HepG2 (cell line): ENCODE data around the gene JTB. TPM values are rescaled to one million over a fixed set of nuclear protein-coding genes. Genes with fewer than 3 reads are reported as not detected.

ENCODE experiments used
- CAMTA2 ChIP-seq: sonication (generic); formaldehyde crosslinking; IDR thresholded peaks from 2 replicates; pipeline ENCODE4 v1.4.0; 2020; ENCODE audit warnings: mild to moderate bottlenecking, missing genetic modification reagents, borderline replicate concordance
- DDIT3 ChIP-seq: sonication (generic); formaldehyde crosslinking; IDR thresholded peaks from 2 replicates; pipeline ENCODE4 v1.4.0; 2020; ENCODE audit warnings: mild to moderate bottlenecking, missing genetic modification reagents
- DMAP1 ChIP-seq: IDR thresholded peaks from 2 replicates; pipeline ENCODE4 v1.6.1; 2016
- E2F5 ChIP-seq: sonication (generic); formaldehyde crosslinking; conservative IDR thresholded peaks from 2 replicates; pipeline ENCODE4 v1.4.0; 2020; ENCODE audit warnings: missing genetic modification reagents
- HOXA5 ChIP-seq: sonication (generic); formaldehyde crosslinking; IDR thresholded peaks from 2 replicates; pipeline ENCODE4 v1.4.0; 2020; ENCODE audit warnings: missing genetic modification reagents
- MAFG ChIP-seq: sonication (generic); formaldehyde crosslinking; IDR thresholded peaks from 2 replicates; pipeline ENCODE4 v1.5.1; 2020; ENCODE audit warnings: mild to moderate bottlenecking, missing genetic modification reagents
- NCOR1 ChIP-seq: fragments of 200-600 bp; sonication (generic); IDR thresholded peaks from 2 replicates; pipeline ENCODE4 v1.7.0; 2017; ENCODE audit warnings: antibody characterized with exemption, low read length, borderline replicate concordance
- NPAS2 ChIP-seq: sonication (generic); formaldehyde crosslinking; IDR thresholded peaks from 2 replicates; pipeline ENCODE4 v1.8.0; 2022; ENCODE audit warnings: mild to moderate bottlenecking, missing genetic modification reagents, borderline replicate concordance
- PCBP1 ChIP-seq: fragments of 200-400 bp; formaldehyde crosslinking; IDR thresholded peaks from 2 replicates; pipeline ENCODE4 v1.6.1; 2017; ENCODE audit warnings: mild to moderate bottlenecking, low read depth, low read length, borderline replicate concordance
- SMAD3 ChIP-seq: sonication (generic); formaldehyde crosslinking; IDR thresholded peaks from 2 replicates; pipeline ENCODE4 v1.4.0; 2020; ENCODE audit warnings: missing genetic modification reagents
- SP5 ChIP-seq: IDR thresholded peaks from 2 replicates; pipeline ENCODE4 v1.6.1; 2016; ENCODE audit warnings: low read depth, borderline replicate concordance
- SRSF4 ChIP-seq: fragments of 200-400 bp; formaldehyde crosslinking; IDR thresholded peaks from one replicate; pipeline ENCODE4 v1.6.1; 2018; ENCODE audit warnings: mild to moderate bottlenecking, low read depth, low read length, moderate library complexity; ENCODE audit not compliant: poor library complexity, severe bottlenecking
- TOE1 ChIP-seq: sonication (generic); formaldehyde crosslinking; IDR thresholded peaks from 2 replicates; pipeline ENCODE4 v1.4.0; 2020; ENCODE audit warnings: mild to moderate bottlenecking, missing genetic modification reagents
- ZBTB21 ChIP-seq: sonication (generic); formaldehyde crosslinking; IDR thresholded peaks from 2 replicates; pipeline ENCODE4 v1.4.0; 2020; ENCODE audit warnings: missing genetic modification reagents
- ZBTB39 ChIP-seq: sonication (generic); formaldehyde crosslinking; IDR thresholded peaks from 2 replicates; pipeline ENCODE4 v1.5.0; 2020; ENCODE audit warnings: missing genetic modification reagents
- ZC3H4 ChIP-seq: sonication (generic); formaldehyde crosslinking; IDR thresholded peaks from 2 replicates; pipeline ENCODE4 v1.4.0; 2020; ENCODE audit warnings: missing genetic modification reagents, borderline replicate concordance
- ZMYM3 ChIP-seq: sonication (generic); formaldehyde crosslinking; IDR thresholded peaks from 2 replicates; pipeline ENCODE4 v1.5.1; 2020; ENCODE audit warnings: mild to moderate bottlenecking, missing genetic modification reagents
- ZNF234 ChIP-seq: sonication (generic); formaldehyde crosslinking; conservative IDR thresholded peaks from 2 replicates; pipeline ENCODE4 v1.5.1; 2020; ENCODE audit warnings: mild to moderate bottlenecking, missing genetic modification reagents
- ZNF451 ChIP-seq: sonication (generic); formaldehyde crosslinking; IDR thresholded peaks from 2 replicates; pipeline ENCODE4 v1.5.0; 2020; ENCODE audit warnings: mild to moderate bottlenecking, missing genetic modification reagents
- ZNF616 ChIP-seq: sonication (generic); formaldehyde crosslinking; IDR thresholded peaks from 2 replicates; pipeline ENCODE4 v1.5.0; 2020; ENCODE audit warnings: low read depth, mild to moderate bottlenecking, missing genetic modification reagents
- ZNF629 ChIP-seq: sonication (generic); formaldehyde crosslinking; conservative IDR thresholded peaks from 2 replicates; pipeline ENCODE4 v1.5.0; 2020; ENCODE audit warnings: missing genetic modification reagents
- polyA plus RNA-seq, 8 experiments: library from polyadenylated mRNA; depleted of rRNA in 3 of 8; stranded (reverse) in 7 of 8; unstranded in 1 of 8; fragments of >200 nt; fragmentation: Illumina TruSeq in 4 of 8; extraction: Trizol in 4 of 8; gene quantifications; 2 replicates each; pipeline versions ENCODE4 v1.2.1 to v1.2.3, GENCODE V29; 2011 to 2016; ENCODE audit warnings: low read depth in 4 of 8, missing spikeins in 1 of 8, mixed read lengths in 1 of 8; ENCODE audit not compliant: insufficient read depth in 1 of 8
- total RNA-seq, 5 experiments: library from RNA; depleted of rRNA; stranded (reverse); fragments of >200 nt; fragmentation: Illumina TruSeq; extraction: Trizol; gene quantifications; 2 replicates each; pipeline ENCODE4 v1.2.3, GENCODE V29; 2016; ENCODE audit warnings: low read depth in 1 of 5
- TF ChIP-seq, protein P1 (sequence below): sonication (generic); formaldehyde crosslinking; IDR thresholded peaks from 2 replicates; pipeline ENCODE4 v1.5.0; 2020; ENCODE audit warnings: mild to moderate bottlenecking, missing genetic modification reagents
- TF ChIP-seq, protein P2 (sequence below): IDR thresholded peaks from 2 replicates; pipeline ENCODE4 v1.6.1; 2018; ENCODE audit warnings: missing genetic modification reagents

Gene JTB
- total and polyA plus RNA-seq, 2 of the 13 experiments (the other 11 are each of a cell fraction or from before 2014, with no cell fraction given) = 96.7 to 99.2 TPM

DNA sequence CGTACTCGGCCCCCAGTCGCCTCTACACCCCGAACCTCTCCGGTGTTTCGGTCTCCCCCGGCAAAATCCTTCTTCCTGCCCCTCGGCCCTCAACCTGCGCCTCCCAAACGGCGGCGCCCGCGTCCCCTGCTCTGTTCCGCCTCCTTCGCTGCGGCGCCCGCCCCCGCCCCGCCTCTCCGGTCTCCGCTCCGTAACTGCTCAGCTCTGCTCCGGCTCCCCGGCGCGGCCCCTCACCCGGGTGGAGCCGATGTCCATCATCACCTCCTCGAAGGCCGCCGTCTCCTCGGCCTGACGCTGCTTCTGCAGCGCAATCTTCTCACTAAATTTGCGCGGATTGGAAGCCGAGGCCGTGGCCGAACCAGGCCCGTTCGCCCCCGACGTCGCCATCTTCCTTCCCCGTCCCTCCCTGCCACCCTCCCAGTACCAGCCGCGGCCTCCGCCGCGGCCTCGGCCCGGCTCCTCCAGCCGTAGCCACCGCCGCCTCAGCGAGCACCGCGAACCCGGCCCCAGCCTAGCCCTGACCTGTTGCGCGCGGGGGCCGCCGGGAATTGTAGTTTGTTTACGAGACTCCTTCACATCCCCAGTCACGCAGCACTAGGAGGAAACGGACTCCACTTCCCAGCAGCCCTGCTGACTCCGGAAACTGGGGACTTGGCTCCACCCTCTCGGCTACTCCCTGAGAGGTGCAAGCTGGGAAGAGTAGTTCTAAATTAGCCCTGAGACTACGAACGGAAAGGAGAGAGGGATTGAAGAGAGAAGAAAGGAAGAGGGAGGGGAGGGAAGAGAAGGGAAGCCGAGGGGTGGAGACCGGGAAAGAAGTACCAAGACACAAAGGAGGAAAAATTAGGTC, 19.1 kb downstream of the JTB start, which contains the start of gene CRTC2 (continued):
- TF ChIP-seq, protein P1, sequence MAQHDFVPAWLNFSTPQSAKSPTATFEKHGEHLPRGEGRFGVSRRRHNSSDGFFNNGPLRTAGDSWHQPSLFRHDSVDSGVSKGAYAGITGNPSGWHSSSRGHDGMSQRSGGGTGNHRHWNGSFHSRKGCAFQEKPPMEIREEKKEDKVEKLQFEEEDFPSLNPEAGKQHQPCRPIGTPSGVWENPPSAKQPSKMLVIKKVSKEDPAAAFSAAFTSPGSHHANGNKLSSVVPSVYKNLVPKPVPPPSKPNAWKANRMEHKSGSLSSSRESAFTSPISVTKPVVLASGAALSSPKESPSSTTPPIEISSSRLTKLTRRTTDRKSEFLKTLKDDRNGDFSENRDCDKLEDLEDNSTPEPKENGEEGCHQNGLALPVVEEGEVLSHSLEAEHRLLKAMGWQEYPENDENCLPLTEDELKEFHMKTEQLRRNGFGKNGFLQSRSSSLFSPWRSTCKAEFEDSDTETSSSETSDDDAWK = no peak
- TF ChIP-seq MAFG (CRISPR knock-in tag) = no peak
- TF ChIP-seq ZNF234 (CRISPR knock-in tag) = no peak
- TF ChIP-seq HOXA5 (CRISPR knock-in tag) = peak; percentile 86; the same call in 1 of the 2 replicates
- no peak for TF ChIP-seq E2F5
- no peak for TF ChIP-seq TOE1 (CRISPR knock-in tag)
- TF ChIP-seq SMAD3 = 0 out of 2 replicates have a peak, but pooled peaks have one; percentile 32
- no peak for TF ChIP-seq NPAS2 (CRISPR knock-in tag)
- no peak for TF ChIP-seq PCBP1
- TF ChIP-seq DDIT3 (CRISPR knock-in tag) = no peak
- no peak for TF ChIP-seq NCOR1
- no peak for TF ChIP-seq SRSF4
- no peak for TF ChIP-seq DMAP1 (CRISPR knock-in tag)
- TF ChIP-seq, protein P2, sequence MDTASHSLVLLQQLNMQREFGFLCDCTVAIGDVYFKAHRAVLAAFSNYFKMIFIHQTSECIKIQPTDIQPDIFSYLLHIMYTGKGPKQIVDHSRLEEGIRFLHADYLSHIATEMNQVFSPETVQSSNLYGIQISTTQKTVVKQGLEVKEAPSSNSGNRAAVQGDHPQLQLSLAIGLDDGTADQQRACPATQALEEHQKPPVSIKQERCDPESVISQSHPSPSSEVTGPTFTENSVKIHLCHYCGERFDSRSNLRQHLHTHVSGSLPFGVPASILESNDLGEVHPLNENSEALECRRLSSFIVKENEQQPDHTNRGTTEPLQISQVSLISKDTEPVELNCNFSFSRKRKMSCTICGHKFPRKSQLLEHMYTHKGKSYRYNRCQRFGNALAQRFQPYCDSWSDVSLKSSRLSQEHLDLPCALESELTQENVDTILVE (CRISPR knock-in tag) = peak; percentile 70; the same call in 1 of the 2 replicates
- TF ChIP-seq ZBTB39 (CRISPR knock-in tag) = no peak
- 0 out of 2 replicates have a peak, but pooled peaks have one; percentile 32 for TF ChIP-seq ZNF616 (CRISPR knock-in tag)
- TF ChIP-seq SP5 (CRISPR knock-in tag) = peak; percentile 42; the same call in 1 of the 2 replicates
- no peak for TF ChIP-seq CAMTA2 (CRISPR knock-in tag)
- no peak for TF ChIP-seq ZNF451 (CRISPR knock-in tag)
- no peak for TF ChIP-seq ZMYM3 (CRISPR knock-in tag)
- no peak for TF ChIP-seq ZBTB21 (CRISPR knock-in tag)
- TF ChIP-seq ZC3H4 (CRISPR knock-in tag) = no peak
- 0 out of 2 replicates have a peak, but pooled peaks have one; percentile 31 for TF ChIP-seq ZNF629 (CRISPR knock-in tag)
